Renal pelvis (tissue), 4 donors: Measurements from ENCODE around the gene HLA-DPA1. TPM values are rescaled to one million over a fixed set of nuclear protein-coding genes. Genes with fewer than 3 reads are reported as not detected.
"Not testable (repeated sequence)": the region's sequence is repeated elsewhere in the genome, so short reads cannot be mapped to it uniquely, and the experiment has no call there.

ENCODE experiments used
- DNase-seq: peaks from one replicate; pipeline ENCODE4 v3.0.0-alpha.2; 2013
- polyA plus RNA-seq, 3 donors: library from polyadenylated mRNA; unstranded; fragments of 120-200 nt; gene quantifications; one replicate each; pipeline ENCODE4 v1.2.1, GENCODE V29; 2013; ENCODE audit not compliant: insufficient read length in 3 of 3

Gene HLA-DPA1
- polyA plus RNA-seq, 3 donors, result 9.8 to 22.0 (median 21.3) TPM

DNA sequence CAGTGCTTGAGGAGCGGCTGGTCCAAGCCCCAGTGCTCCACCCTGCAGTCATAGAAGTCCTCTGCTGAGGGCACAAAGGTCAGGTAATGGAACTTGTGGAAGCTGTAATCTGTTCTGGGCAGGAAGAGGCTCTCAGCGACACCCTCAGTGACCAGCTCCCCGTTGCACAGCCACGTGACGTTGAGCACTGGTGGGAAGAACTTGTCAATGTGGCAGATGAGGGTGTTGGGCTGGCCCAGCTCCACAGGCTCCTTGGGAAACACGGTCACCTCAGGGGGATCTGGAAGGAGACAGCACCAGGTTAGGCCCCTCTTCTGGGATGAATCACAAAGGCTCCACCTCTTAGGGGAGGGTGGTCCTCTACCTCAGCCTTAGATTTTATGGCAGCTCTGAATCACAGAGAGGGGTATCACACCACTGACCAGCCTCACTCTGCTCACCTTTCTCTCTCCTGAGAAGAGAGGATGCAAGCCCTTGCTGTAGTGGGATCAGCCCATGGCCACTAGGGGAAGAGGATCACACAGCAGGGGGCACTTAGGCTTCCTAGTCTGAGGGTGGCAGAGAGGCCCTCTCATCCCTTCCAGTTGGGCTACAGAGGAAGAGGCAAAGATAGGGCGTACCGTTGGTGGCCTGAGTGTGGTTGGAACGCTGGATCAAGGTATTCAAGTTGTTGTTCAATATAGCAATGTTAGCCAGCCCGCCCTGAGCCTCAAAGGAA lies 4.3 kb downstream of the HLA-DPA1 start:
- no peak for DNase-seq

DNA sequence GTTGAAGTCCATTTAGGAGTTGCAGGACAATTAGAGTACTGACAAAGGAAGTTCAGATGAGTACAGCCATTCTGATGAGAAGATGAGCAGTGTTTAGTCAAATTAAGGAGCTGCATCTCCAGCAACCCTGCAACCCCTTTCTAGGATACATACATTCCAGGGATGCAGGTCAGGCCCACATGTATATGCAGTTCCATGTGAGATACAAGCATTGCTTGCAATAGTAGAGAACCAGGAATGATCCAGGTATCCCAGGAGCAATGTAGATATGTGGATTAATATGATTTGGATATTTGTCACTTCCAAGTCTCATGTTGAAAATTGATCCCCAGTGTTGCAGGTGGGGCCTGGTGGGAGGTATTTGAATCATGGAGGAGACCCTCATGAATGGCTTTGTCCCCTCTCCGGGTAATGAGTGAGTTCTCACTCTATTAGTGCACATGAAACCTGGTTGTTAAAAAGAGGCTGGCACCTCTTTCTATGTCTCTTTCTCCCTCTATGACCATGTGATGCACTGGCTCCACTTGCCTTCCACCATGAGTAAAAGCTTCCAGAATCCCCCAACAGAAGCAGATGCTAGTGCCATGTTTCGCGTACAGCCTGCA lies 6.4 kb downstream of the HLA-DPA1 start:
- DNase-seq, result no peak

DNA sequence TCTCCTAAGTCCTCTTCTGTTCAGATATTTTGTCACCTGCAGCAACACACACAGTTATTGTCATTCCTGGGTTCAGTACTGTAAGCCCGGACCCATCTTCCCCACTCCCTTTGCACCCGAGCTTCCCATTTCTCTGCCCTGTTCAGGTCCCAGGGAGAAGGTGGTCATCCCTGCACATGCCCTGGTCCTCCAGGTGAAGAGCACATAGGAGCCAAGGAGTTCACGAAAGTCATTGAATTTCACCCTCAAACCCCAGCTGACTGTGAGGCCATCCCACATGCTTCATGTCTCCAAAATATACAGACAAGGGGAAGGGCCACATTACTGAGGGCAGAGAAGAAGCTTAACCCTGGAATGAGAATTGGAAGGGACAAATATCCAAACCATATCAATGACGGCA lies 8.1 kb downstream of the HLA-DPA1 start:
- no peak for DNase-seq

DNA sequence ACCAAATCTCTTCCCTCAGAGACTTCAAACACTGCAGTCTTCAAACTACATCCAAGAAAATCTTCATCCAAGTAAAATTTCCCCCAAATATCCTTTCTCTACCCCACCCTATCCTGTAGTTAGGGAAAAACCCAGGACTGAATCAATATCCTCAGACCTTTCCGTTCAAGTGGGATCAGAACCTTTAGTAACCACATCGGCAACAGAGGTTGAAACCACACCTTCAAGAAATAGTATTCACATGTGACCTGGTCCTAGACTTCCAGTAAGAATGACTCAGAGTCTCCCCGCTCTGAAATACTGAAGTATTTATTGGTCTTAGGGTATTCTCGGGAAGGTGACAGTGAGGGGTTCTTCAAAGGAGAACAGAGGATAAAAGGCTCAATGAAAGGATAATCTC lies 8.7 kb downstream of the HLA-DPA1 start:
- DNase-seq, result no peak

DNA sequence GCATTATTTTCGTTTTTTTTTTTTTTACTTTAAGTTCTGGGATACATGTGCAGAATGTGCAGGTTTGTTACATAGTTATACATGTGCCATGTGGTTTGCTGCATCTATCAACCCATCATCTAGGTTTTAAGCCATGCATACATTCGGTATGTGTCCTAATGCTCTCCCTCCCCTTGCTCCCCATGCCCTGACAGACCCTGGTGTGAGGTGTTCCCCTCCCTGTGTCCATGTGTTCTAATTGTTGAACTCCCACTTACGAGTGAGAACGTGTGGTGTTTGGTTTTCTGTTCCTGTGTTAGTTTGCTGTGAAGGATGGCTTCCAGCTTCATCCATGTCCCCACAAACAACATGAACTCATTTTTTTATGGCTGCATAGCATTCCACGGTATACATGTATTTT lies 10.0 kb downstream of the HLA-DPA1 start:
- not testable (repeated sequence) for DNase-seq

DNA sequence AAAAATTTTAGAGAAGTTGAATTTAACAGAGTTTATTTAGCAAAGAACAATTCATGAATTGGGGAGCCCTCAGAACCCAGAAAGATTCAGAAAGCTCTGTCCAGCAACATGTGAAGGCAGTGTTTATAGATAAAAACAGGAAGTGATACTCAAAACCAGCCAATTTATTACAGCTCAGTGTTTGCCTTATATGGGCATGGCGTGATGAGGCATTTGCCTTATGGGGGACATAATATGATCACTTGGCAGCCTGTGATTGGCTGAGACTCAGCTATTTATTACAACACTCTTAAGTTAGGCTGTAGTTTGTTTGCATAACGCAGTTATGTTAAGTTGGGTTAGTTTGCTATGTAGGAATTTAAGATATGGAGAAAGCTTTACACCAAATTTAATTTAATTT lies 11.5 kb downstream of the HLA-DPA1 start:
- no peak for DNase-seq

DNA sequence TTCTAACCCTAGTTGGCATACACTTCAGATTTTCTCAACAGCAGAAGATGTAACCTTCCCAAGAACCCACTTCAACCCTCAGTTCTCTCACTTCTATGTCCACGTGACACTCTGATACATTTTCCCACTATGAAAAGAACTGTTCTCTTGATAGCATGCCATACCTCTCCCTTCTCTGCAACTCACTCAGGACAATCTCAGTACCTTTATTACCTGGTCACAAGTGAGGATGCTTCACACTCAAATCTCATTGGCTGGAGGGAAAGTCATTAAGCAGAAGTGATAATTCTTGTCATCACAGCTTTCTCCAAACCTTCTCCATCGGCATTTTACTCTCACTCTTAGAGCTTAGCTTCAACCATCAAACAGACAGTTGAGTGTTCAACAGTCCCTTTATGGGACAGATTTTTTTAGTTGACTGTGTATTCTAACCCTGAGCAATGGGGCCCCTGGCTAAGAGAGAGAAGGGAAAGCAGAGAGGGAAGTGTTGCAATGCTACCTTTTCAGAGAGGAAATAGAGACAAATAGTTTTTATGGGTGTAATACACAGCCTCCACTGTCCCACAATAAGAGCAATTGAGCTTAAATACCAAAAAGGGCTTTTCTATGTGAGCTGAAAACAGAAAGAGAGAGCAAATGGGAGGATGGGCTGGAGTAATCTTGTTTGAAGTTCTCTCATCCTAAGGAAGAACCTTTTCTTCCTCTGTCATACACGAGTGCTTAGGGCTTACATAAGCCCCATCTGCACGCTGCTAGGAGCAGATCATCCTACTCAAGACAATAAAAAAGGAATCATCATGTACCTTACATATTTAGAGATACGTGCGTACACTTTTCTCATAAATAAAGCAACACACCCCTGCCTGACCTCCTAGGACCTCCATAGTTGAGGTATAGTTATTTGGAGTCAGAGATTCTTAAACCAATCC lies 16.0 kb downstream of the HLA-DPA1 start:
- DNase-seq, result no peak

DNA sequence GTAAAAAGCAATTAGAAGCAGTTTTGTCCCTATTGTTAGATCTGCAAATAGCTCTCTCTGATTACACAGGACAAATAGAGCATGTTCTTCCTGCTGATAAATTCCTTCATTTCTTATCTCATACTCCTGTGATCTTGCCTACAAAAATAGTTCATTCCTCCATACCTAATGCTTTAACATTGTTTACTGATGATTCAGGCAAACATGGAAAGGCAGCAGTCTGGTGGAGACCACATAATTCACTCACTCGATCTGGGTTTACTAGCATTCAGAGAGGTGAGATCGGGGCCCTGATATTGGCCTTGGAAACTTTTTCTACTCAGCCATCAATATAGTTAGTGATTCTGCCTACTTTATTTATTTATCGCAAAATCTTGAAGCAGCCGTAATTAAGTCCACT lies 20.2 kb downstream of the HLA-DPA1 start:
- DNase-seq, result no peak

DNA sequence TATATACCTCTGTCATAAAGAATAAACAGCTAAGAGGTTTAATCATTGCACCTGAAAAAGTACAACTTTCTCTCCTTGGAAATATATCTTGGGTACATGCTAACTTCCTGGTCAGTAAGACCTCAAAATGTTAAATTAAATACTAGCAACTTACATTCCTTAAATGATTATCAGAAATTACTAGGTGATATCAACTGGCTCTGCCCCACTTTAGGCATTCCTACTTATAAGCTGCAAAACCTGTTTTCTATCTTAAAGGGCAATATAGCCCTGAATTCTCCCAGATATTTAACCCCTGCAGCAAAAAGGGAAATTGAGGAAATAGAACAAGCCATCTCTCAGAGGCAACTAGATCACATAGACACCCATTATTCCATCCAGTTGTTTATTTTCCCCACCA lies 20.8 kb downstream of the HLA-DPA1 start:
- DNase-seq, result no peak

DNA sequence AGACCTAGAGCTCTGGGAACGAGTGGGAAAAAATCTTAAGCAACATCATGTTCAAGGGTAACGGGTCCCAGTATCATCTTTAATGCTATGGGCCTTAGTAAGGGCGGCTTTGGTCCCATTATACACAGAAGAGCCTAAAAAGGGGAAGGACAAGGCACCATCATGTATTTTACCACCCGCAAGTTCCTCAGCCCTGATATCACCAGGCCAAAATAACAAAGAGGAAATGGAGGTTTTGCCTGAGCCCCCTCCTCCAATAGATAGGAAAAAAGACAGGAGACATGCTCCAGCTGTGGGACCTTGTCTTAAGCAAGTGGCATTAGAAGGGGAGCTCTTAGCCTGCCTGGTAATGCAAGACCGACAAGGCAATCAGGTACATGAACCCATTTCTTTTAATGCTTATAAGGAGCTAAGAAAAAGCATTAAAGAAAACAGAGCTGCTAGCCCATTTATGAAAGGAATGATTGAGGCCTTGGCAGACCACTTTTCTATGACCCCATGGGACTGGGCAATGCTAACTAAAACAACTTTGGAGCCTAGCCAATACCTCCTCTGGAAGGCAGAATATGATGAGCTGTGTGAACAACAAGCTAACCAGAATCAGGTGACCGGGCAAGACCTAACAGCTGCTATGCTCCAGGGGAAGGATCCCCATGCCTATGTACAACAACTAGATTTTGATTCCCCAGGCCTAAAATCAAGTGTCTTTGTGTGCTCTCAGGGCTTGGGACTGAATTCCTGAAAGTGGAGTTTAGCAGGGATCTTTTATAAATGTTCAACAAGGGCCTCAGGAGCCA lies 23.2 kb downstream of the HLA-DPA1 start:
- no peak for DNase-seq

DNA sequence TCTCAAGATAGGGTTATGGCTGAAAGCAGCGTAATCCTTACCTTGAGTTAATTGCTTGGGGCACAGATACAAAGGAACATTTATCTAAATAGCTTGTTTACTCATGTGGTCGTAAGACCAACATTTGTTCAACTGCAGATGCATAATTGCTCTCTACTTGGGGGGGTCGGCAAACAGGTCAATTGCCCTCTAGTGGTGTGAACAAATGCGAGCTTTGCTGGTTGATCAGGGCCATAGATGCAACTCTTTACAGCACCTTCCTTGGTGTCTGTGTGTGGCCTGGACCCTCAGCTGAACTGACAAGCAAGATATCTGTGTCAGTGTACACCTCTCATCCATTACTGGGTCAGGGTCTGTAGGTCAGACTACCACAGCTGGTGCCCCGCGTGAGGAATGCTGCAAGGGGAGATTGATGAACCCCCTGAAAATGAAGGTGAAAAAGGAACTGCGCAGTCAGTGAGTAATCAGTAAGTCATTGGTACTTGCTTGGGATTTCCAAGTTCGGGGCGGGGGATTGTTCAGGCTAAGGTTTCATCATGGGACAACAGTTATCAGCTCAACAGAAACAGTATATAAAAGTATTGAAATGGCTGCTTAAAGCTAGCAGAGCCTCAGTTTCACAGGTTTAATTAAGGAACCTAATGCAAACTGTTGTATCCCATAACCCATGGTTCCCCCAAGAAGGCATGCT lies 24.0 kb downstream of the HLA-DPA1 start:
- DNase-seq, result no peak

DNA sequence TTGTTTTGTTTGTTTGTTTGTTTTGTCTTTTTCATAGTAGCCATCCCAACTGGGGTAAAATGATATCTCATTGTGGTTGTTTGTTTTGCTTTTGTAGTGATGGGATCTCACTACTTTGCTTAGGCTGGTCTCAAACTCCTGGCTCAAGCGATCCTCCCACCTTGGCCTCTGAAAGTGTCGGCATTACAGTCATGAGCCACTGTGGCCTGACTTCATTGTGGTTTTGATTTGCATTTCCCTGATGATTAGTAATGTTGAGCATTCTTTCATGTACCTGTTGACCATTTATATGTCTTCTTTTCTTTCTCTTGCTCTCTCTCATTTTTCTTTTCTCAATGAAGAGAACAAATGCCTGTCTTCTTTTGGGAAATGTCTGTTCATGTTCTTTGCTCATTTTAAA lies 33.3 kb downstream of the HLA-DPA1 start:
- no peak for DNase-seq

DNA sequence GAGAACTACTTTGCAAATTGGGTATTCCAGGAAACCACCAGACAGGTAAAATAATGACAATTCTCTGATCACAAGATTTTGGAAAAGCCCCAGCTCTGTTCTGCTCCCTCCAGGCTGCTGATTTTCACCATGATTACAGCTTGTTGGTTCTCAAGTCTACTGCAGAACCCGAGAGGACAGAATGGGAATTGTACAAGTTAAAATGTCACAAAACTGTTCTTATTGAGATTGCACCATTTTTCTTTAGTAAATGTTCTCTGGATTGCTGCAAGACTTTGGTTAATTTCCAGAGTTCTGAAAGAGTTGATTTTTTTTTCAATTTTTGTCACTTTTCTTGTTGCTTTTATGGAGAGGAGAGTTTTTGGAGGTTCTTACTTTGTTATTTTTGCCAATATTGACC lies 36.9 kb downstream of the HLA-DPA1 start:
- no peak for DNase-seq

DNA sequence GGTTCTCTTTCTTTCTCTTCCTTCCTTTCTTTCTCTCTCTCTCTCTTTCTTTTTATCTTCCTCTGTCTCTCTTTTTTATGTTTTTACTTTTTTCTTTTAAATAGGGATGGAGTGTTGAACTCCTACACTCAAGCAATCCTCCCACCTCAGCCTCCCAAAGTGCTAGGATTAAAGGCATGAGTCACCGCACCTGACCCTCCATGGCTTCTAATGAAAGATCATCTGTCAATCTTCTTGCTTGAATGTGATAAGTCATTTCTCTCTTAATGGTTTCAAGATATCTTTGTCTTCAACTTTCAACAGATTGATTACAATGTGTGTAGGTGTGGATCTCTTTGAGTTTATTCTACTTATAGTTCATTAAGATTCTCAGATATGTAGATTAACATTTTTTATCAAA lies 38.9 kb downstream of the HLA-DPA1 start:
- DNase-seq, result no peak

DNA sequence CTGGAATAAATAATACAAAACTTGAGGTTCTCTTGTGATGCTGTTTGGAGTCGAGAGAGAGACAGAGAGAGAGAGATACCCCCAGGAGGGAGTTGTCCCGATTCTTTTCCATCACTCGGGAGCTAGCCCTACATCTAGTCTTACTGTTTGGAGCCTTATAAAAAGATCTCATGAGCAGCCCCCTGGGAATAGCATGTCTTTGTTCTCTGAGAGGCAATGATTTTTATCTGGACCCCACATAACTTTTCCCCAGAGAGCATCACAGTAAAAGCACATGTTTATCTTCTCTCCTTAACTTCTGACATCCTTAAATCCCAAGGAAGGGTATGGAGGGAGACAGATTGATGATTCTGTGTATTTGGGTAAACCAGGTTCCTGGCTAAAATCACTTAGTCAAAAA lies 43.2 kb downstream of the HLA-DPA1 start:
- no peak for DNase-seq

DNA sequence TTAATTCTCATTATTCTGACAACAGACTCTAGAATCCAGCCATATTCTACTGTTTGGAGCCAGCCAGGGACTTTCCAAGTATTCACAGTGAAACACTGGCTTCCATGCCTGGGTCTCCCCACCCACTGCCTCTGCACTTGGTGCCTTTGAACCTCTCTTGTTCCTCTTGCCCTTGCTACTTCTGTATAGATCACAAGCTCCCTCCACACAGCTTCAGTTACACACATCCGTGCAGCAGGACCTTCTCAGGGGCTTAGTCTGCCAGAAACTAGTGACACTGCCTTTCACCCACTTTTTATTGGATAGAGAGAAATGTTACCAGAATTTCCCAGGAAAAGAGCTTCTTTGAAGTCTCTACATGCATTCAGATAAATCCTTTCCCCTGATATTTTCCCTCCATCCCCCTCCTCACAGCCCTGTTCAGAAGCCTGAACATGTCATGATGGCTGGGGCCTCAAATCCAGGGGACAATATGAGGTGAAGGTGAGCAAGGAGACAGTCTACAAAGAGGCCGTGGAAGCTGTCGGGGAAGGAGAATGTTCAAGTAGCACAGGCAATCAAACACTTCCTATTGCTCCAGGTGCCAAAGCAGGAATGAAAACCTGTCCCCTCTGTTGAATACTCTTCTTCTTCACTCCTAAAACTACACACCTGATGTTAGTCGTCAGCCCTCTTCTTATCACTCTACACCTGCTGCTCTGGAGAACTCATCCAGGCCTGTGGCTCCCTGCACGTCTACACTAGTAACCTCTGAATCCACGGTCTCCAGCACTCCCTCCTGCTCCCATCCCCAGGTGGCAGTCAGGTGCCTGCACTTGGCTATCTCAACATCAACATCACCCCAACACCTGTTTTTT lies 43.9 kb downstream of the HLA-DPA1 start:
- peak; percentile 28 for DNase-seq

DNA sequence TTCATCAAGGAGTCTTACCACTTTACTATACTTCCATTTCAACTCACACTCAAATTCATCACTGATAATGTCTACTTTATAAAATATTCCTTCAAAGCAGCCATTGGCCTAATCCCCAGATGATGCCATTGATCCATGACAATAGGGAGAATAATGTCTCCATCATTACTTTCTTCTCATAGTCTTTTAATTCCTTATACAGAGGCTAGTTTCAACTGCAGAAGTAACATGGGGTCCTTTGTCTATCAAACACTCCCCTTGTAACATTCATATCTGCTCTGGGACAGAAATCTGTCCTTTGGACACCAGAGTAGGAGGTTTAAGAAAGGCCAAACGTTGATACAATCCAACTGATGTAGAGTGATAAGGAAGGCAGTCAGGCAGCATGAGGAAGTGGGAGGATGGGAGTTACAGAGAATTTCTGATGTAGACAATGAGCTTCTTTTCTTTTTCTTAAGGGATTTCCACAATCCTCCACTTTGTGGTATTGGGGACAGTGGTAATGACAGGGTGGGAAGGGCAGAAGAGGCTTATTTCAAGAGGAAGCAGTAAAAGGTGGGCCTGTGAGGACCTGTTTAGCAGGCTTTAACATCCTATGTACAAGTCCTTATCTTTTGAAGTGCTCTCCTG lies 45.1 kb downstream of the HLA-DPA1 start:
- no peak for DNase-seq

DNA sequence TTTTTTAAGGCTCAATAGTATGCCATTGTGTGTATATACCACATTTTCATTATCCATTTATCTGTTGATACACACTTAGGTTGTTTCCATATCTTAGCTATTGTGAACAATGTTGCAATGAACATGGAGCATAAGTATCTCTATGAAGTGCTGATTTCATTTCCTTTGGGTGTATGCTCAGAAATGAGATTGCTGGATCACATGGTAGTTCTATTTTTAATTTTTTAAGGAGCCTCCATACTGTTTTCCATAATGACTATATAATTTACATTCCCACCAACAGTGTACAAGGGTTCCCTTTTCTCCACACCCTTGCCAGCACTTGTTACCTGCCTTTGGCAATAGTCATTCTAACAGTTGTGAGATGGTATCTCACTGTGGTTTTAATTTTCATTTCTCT lies 48.9 kb downstream of the HLA-DPA1 start:
- no peak for DNase-seq

DNA sequence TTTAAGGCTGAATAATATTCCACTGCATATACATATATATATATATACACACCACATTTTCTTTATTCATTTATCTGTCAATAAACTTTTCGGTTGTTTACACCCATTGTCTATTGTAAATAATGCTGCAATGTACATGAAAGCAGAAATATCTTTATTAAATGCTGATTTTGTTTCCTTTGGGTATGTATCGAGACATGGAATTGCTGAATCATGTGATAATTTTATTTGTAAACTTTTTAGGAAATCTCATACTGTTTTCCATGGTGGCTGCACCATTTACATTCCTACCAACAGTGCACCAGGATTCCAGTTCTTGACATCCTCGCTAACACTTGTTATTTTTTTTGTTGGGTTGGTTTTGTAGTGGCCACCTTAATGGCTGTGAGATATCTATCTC lies 49.9 kb downstream of the HLA-DPA1 start:
- no peak for DNase-seq

DNA sequence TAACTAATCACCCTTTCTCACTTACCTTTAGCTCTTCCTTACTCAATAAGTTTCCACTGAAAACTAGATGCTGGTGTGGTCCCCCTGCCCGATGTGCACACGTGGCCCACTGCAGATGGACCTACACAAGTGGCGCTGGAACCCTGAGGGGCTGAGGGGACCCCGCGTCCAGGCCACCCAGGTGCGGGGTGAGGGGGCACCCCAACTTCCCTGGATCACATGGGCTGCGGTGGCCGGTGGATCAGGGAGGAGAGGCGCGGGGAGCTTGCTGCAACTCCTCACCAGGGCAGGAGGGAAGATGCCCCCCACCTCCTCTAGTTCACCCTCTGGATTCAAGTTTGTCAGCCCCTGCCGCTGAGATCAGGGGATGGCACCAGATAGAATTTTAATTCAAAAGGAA lies 51.5 kb downstream of the HLA-DPA1 start:
- DNase-seq, result no peak
